8988T (cell line): ENCODE measurements around the gene ATP11C.
"Not testable (repeated sequence)": the region's sequence is repeated elsewhere in the genome, so short reads cannot be mapped to it uniquely, and the experiment has no call there.

Source experiments
- DNase-seq: peaks from one replicate; pipeline ENCODE4 v3.0.0; 2011

The ATP11C gene

GRCh38 chrX:139924069-139924695, 8.7 kb downstream of the ATP11C start:
- DNase-seq = no peak

- not testable (repeated sequence) for DNase-seq
Observed at GRCh38 chrX:139921142-139921541, 11.7 kb downstream of the ATP11C start.

GRCh38 chrX:139920316-139920715, 12.5 kb downstream of the ATP11C start:
- DNase-seq = no peak

- DNase-seq = no peak
Observed at GRCh38 chrX:139914421-139914820, 18.4 kb downstream of the ATP11C start.

GRCh38 chrX:139909712-139910111, 23.1 kb downstream of the ATP11C start:
- DNase-seq = no peak

- DNase-seq = no peak
Observed at GRCh38 chrX:139907078-139907477, 25.8 kb downstream of the ATP11C start.

GRCh38 chrX:139905743-139906142, 27.1 kb downstream of the ATP11C start:
- no peak for DNase-seq

GRCh38 chrX:139905051-139905450, 27.8 kb downstream of the ATP11C start:
- DNase-seq = no peak

- DNase-seq = no peak
Observed at GRCh38 chrX:139903210-139903609, 29.6 kb downstream of the ATP11C start.

GRCh38 chrX:139902559-139902958, 30.3 kb downstream of the ATP11C start:
- DNase-seq = no peak

GRCh38 chrX:139898334-139898733, 34.5 kb downstream of the ATP11C start:
- DNase-seq = no peak

GRCh38 chrX:139892512-139892911, 40.3 kb downstream of the ATP11C start:
- DNase-seq = no peak

GRCh38 chrX:139890991-139891700, 41.7 kb downstream of the ATP11C start:
- DNase-seq = no peak

GRCh38 chrX:139889760-139890159, 43.1 kb downstream of the ATP11C start:
- no peak for DNase-seq

- no peak for DNase-seq
Observed at GRCh38 chrX:139883984-139884383, 48.9 kb downstream of the ATP11C start.

GRCh38 chrX:139882299-139882698, 50.6 kb downstream of the ATP11C start:
- DNase-seq = no peak

- no peak for DNase-seq
Observed at GRCh38 chrX:139881572-139881971, 51.3 kb downstream of the ATP11C start.

- no peak for DNase-seq
Observed at GRCh38 chrX:139881130-139881529, 51.7 kb downstream of the ATP11C start.

- DNase-seq = no peak
Observed at GRCh38 chrX:139877710-139878414, 55.0 kb downstream of the ATP11C start.

GRCh38 chrX:139875841-139876240, 57.0 kb downstream of the ATP11C start:
- no peak for DNase-seq

GRCh38 chrX:139869796-139870195, 63.1 kb downstream of the ATP11C start:
- DNase-seq = no peak

GRCh38 chrX:139864640-139865039, 68.2 kb downstream of the ATP11C start:
- DNase-seq = no peak

- DNase-seq = no peak
Observed at GRCh38 chrX:139862208-139862607, 70.6 kb downstream of the ATP11C start.

- DNase-seq = not testable (repeated sequence)
Observed at GRCh38 chrX:139856826-139857225, 76.0 kb downstream of the ATP11C start.
